Stomach (tissue), 4 donors: Measurements from ENCODE around the gene PYGM.

Source experiments
- EP300 ChIP-seq: sonication (generic); formaldehyde crosslinking; IDR thresholded peaks from one replicate; pipeline ENCODE4 v1.6.1; 2017; ENCODE audit warnings: antibody characterized with exemption
- POLR2AphosphoS5 ChIP-seq, 3 donors: sonication (generic); formaldehyde crosslinking; IDR thresholded peaks; one replicate each; pipeline ENCODE4 v1.6.1; 2016; ENCODE audit warnings: antibody characterized with exemption in 3 of 3
- TF ChIP-seq, protein P1 (sequence below), 7 experiments: fragments of 450-650 bp in 4 of 7; fragments of 200-600 bp in 3 of 7; sonication (generic) in 3 of 7; IDR thresholded peaks; one replicate each; pipeline ENCODE4 v1.5.1; 2016 to 2019; ENCODE audit warnings: antibody characterized with exemption in 7 of 7, control low read depth in 2 of 7, mild to moderate bottlenecking in 1 of 7

DNA sequence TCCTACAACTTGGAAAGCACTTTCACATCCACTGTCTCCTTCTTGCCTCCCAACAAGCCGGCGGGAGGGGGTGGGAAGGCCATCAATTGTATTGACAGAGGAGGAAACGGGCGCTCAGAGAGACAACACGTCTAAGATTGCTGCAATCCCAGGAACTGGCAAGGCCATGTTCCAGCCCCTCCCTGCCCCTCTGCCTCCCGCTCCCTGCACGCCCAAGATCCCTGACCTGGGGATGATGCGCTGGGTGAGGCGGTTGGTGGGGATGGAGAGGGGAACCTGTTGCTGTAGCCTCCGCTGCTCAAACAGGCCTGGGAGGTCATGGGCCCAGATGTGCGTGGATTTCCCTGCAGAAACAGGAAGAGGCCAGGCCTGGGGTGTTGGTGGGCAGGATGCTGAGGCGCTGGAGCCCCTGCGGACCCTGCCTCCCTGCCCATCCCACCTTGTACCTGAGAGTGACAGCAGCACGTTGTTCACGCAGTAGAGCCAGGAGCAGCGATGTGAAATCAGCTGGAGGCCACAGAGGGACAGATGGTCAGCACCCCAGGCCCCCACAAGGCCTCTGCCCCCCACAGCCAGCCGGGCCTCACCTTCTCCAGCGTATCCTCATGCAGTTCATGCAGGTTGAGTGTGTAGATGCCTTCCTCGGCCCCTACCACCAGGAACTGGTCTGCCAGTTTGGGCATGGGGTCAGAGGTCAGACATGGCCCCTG, 36.4 kb upstream of the PYGM start:
- TF ChIP-seq EP300: no peak
- TF ChIP-seq, protein P1, sequence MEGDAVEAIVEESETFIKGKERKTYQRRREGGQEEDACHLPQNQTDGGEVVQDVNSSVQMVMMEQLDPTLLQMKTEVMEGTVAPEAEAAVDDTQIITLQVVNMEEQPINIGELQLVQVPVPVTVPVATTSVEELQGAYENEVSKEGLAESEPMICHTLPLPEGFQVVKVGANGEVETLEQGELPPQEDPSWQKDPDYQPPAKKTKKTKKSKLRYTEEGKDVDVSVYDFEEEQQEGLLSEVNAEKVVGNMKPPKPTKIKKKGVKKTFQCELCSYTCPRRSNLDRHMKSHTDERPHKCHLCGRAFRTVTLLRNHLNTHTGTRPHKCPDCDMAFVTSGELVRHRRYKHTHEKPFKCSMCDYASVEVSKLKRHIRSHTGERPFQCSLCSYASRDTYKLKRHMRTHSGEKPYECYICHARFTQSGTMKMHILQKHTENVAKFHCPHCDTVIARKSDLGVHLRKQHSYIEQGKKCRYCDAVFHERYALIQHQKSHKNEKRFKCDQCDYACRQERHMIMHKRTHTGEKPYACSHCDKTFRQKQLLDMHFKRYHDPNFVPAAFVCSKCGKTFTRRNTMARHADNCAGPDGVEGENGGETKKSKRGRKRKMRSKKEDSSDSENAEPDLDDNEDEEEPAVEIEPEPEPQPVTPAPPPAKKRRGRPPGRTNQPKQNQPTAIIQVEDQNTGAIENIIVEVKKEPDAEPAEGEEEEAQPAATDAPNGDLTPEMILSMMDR (IDR thresholded peaks at IDR 0.05): no peak
- TF ChIP-seq POLR2AphosphoS5 (IDR thresholded peaks at IDR 0.05): no peak
